ENCODE data around the gene TMEM220.

DNA sequence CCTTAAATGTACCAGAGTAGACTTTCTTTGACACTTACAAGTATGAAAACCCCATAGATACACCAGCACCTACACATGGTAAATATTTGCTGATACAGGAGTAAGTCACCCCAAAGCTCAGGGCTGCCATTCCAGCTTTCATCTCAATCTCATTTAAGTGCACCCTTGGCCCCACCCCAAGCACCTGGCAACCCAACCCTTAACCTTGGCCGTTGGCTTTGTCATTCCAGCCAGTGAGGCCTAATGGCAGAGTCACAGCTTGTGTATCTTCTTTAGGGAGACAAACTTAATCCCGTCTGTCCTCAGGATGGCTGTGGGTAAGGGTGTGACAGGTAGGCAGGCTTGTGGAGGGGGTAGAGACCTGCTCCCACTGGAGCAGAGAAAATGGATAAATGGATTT lies 31.5 kb upstream of the TMEM220 start:
- no peak for TF ChIP-seq ZNF274 (IDR thresholded peaks at IDR 0.05; ENCODE audit: low read depth, low read length)
- no peak for TF ChIP-seq SUZ12 (IDR thresholded peaks at IDR 0.05; ENCODE audit: extremely low read depth, insufficient read depth, insufficient read length)
- TF ChIP-seq YY1 (IDR thresholded peaks at IDR 0.05; ENCODE audit: insufficient read depth, insufficient read length): no peak

Data from NT2/D1 (cell line).